Testis (tissue), 3 donors: ENCODE measurements around the gene MT4. TPM values are rescaled to one million over a fixed set of nuclear protein-coding genes. Genes with fewer than 3 reads are reported as not detected.

ENCODE experiments used
- DNase-seq: peaks from one replicate; pipeline ENCODE4 v3.0.0-alpha.2; 2019
- H3K27ac ChIP-seq, 2 donors: fragments of 200-600 bp; sonication (generic); one replicate each; pipeline ENCODE4 v1.5.1; 2019
- H3K27me3 ChIP-seq: fragments of 200-600 bp; sonication (generic); one replicate; pipeline ENCODE4 v1.5.1; 2019
- H3K36me3 ChIP-seq: fragments of 200-600 bp; sonication (generic); one replicate; pipeline ENCODE4 v1.5.1; 2017; ENCODE audit warnings: low read depth; ENCODE audit errors: missing control alignments
- H3K4me1 ChIP-seq: fragments of 200-600 bp; sonication (generic); one replicate; pipeline ENCODE4 v1.5.1; 2019
- H3K4me3 ChIP-seq, 2 donors: fragments of 200-600 bp; sonication (generic); one replicate each; pipeline ENCODE4 v1.5.1; 2017 to 2019
- H3K9me3 ChIP-seq: fragments of 200-600 bp; sonication (generic); one replicate; pipeline ENCODE4 v1.5.1; 2017
- CTCF ChIP-seq, 3 experiments: fragments of 450-650 bp in 2 of 3; fragments of 200-600 bp in 1 of 3; sonication (generic) in 1 of 3; IDR thresholded peaks; one replicate each; pipeline ENCODE4 v1.5.1; 2016 to 2019; ENCODE audit warnings: antibody characterized with exemption in 3 of 3, mild to moderate bottlenecking in 2 of 3, moderate library complexity in 1 of 3
- POLR2A ChIP-seq: fragments of 450-650 bp; IDR thresholded peaks from one replicate; pipeline ENCODE4 v1.6.1; 2017; ENCODE audit warnings: antibody characterized with exemption, mild to moderate bottlenecking, moderate library complexity
- WGBS, 2 donors: methylation state at CpG; one replicate each; pipeline ENCODE4 v1.1.5; 2018; 5-methylcytosine and 5-hydroxymethylcytosine counted together
- intact Hi-C: fragments of 100-400 bp; cut with DNase I; formaldehyde crosslinking; loops from one replicate; pipeline ENCODE4 v1.15.1; 2023; ENCODE audit warnings: low total_unique reads
- polyA plus RNA-seq: library from polyadenylated mRNA; stranded (reverse); fragments of 350-450 nt; fragmentation: Illumina TruSeq; extraction: RNeasy Lipid Tissue Mini Kit (QIAGEN cat#74804); gene quantifications from one replicate; pipeline ENCODE4 v1.2.3, GENCODE V29; 2014; ENCODE audit warnings: low read depth, low replicate concordance; ENCODE audit not compliant: insufficient read depth
- total RNA-seq, 2 donors: library from RNA; depleted of rRNA; stranded (reverse); fragments of >200 nt; gene quantifications; one replicate each; pipeline ENCODE4 v1.2.3, GENCODE V29; 2016

The MT4 gene
- total and polyA plus RNA-seq, 3 donors from 2014 or later: 2.3 TPM; not detected in 2

DNA sequence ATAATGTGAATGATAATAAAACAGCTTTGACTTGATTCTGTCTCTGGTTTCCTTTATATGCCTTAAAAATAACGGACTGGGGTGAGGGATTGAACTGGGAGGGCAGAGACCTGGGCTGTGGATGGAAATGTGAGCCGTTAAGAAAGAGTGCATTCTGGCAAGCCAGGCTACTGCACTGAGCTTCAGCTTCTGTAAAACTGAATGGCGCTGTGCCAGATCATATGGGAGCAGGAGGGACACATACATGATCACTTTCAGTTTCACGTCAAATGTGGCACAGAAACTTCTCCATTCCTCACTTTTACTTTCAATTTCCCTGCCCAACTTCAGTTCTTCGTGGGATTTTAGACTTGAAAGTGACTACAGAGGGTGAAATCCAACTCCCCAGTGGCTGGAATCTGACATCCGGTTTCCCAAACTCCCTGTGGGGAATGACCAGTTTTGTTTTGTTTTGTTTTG, 44.6 kb downstream of the MT4 start:
- H3K4me3 ChIP-seq: peak overlapping the region; percentile 38 to 54
- 1% methylated on average over 6 of the region's 6 CpGs for WGBS, 2 donors
- H3K27ac ChIP-seq: peak overlapping the region in 1 of 2 donors; percentile 86
- TF ChIP-seq POLR2A (no peak), CTCF (IDR thresholded peaks at IDR 0.05) (no peak)
- peaks cover 38% of the 10 kb centered on the region for H3K4me1 ChIP-seq
- H3K36me3 ChIP-seq: no peaks in the 10 kb centered on the region
- H3K27me3 ChIP-seq: no peaks in the 10 kb centered on the region
- intact Hi-C loops: no loop called here
- no peaks in the 10 kb centered on the region for H3K9me3 ChIP-seq
- peak; percentile 70 for DNase-seq

DNA sequence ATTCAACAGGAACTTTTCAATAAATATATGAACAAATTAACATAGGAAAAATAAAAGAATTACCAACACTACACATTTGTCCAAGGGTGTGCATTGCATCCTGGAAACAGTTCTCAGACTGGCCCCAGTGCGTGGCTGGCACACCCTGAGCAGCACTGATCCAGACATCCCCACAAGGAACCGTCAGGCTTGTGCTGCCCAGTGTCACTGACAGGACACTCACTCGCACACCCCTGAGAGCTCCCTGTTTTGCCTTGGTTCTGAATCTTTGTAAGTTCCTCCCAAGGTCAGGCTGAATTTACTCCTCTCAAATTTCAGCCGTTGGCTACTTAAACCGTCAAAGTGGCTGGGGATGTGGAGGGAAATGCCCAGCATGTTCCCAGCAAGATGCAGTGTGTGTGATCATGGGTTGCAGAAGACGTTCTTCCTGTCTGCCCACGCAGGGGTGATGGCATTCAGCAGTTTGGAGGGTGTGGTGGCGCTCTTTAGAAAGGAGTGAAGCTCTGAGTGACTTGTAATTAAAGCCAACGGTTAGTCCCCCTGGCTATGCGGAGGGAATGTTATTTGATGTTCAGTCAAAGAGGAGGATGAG, 45.2 kb downstream of the MT4 start:
- intact Hi-C loops: no loop called here
- Histone ChIP-seq H3K4me3 (peak overlapping the region in 1 of 2 donors; percentile 38), H3K36me3 (no peaks in the 10 kb centered on the region), H3K9me3 (no peaks in the 10 kb centered on the region), H3K27me3 (no peaks in the 10 kb centered on the region), H3K27ac (peak overlapping the region in 1 of 2 donors; percentile 86), H3K4me1 (peaks cover 38% of the 10 kb centered on the region)
- peak; percentile 59 for DNase-seq
- 25 to 46% methylated on average over 10 of the region's 10 CpGs for whole genome bisulfite sequencing, 2 donors
- no peak for TF ChIP-seq CTCF (IDR thresholded peaks at IDR 0.05)
- TF ChIP-seq POLR2A: no peak

DNA sequence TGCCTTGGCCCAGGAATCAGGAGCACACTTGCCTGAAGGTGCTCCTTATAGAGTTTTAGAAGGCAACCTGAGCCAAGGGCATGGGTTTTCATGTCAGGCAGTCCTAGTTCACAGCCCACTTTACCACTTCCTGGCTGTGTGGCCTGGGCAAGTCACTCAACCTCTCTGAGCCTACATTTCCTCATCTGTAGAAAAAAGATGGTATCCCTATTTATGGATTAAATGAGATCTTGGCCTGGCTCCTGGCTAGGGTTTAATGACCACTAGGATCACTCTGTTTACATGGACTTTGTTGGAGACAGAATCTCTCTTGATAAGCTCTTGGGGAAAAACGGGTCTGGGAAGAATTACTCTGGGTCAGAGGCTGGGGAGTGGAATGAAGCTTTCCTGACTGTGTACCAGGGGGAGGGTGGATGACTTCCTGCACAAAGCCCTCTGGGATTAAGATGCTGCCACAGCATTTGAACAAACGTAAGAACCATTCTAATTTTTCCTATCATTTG, 45.8 kb downstream of the MT4 start:
- Histone ChIP-seq H3K4me3 (no peak overlapping the region), H3K27me3 (no peaks in the 10 kb centered on the region), H3K27ac (peak overlapping the region; percentile 68 to 86), H3K36me3 (no peaks in the 10 kb centered on the region), H3K4me1 (peaks cover 38% of the 10 kb centered on the region), H3K9me3 (no peaks in the 10 kb centered on the region)
- WGBS, 2 donors: 36 to 46% methylated on average over 2 of the region's 2 CpGs
- DNase-seq: no peak
- intact Hi-C loops: no loop called here
- no peak for TF ChIP-seq POLR2A
- TF ChIP-seq CTCF (IDR thresholded peaks at IDR 0.05): no peak

- intact Hi-C loops: no loop called here
- DNase-seq: peak; percentile 51
- H3K4me3 ChIP-seq: no peak overlapping the region
- H3K36me3 ChIP-seq: no peaks in the 10 kb centered on the region
- H3K4me1 ChIP-seq: peaks cover 38% of the 10 kb centered on the region
- WGBS, 2 donors: 63 to 72% methylated on average over 2 of the region's 2 CpGs
- no peaks in the 10 kb centered on the region for H3K9me3 ChIP-seq
- TF ChIP-seq CTCF (IDR thresholded peaks at IDR 0.05) (no peak), POLR2A (no peak)
- H3K27me3 ChIP-seq: no peaks in the 10 kb centered on the region
- H3K27ac ChIP-seq: peak overlapping the region; percentile 68
These were observed 46.5 kb downstream of the MT4 start for GRCh38 chr16:56611281-56611833.

- intact Hi-C loops: no loop called here
- no peak overlapping the region for H3K4me3 ChIP-seq
- H3K27ac ChIP-seq: no peak overlapping the region
- peaks cover 24% of the 10 kb centered on the region for H3K4me1 ChIP-seq
- H3K9me3 ChIP-seq: no peaks in the 10 kb centered on the region
- no peaks in the 10 kb centered on the region for H3K27me3 ChIP-seq
- no peak for DNase-seq
- no peak for TF ChIP-seq CTCF (IDR thresholded peaks at IDR 0.05)
- TF ChIP-seq POLR2A: no peak
- H3K36me3 ChIP-seq: no peaks in the 10 kb centered on the region
These were observed 48.8 kb downstream of the MT4 start for GRCh38 chr16:56613706-56614105.
